ENCODE results near the gene DNASE2. TPM values are rescaled to one million over a fixed set of nuclear protein-coding genes. Genes with fewer than 3 reads are reported as not detected.

Gene DNASE2
- total RNA-seq, 1 experiment from 2014 or later: 35.7 TPM

DNA sequence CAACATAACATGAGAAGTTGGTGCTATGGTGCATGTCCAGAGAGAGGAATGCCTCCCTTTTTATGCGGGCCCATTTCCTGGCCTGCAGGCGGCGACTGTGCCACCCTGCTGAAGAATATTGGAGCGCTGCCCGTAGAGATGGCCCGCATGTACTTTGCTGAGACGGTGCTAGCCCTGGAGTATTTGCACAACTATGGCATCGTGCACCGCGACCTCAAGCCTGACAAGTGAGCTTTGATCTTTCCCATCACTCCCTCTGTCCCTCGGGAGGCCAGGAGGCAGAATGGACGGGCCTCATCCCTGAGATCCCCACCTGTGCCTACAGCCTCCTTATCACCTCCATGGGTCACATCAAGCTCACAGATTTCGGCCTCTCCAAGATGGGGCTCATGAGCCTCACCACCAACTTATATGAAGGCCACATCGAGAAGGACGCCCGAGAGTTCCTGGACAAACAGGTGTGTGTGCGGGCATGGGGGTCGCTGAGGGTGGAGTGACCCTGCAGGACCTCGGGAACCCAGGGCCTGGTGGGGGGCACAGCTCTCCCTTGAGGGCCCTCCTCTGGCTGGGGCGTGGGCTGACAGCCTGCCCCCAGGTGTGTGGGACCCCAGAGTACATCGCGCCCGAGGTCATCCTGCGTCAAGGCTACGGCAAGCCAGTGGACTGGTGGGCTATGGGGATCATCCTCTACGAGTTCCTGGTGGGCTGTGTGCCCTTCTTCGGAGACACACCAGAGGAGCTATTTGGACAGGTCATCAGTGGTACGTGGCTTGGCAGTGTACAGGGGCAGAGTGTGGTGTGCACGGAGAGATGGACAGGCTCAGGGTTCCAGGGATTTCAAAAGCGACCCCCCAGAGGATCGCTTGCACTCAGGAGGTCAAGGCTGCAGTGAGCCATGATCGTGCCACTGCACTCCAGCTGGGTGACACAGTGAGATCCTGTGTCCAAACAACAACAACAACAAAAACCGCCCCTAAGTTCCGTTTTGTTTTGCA, 16.2 kb downstream of the DNASE2 start (continued):
- TF ChIP-seq, protein P1, sequence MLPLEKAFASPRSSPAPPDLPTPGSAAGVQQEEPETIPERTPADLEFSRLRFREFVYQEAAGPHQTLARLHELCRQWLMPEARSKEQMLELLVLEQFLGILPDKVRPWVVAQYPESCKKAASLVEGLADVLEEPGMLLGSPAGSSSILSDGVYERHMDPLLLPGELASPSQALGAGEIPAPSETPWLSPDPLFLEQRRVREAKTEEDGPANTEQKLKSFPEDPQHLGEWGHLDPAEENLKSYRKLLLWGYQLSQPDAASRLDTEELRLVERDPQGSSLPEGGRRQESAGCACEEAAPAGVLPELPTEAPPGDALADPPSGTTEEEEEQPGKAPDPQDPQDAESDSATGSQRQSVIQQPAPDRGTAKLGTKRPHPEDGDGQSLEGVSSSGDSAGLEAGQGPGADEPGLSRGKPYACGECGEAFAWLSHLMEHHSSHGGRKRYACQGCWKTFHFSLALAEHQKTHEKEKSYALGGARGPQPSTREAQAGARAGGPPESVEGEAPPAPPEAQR (CRISPR knock-in tag; IDR thresholded peaks at IDR 0.05): no peak

DNA sequence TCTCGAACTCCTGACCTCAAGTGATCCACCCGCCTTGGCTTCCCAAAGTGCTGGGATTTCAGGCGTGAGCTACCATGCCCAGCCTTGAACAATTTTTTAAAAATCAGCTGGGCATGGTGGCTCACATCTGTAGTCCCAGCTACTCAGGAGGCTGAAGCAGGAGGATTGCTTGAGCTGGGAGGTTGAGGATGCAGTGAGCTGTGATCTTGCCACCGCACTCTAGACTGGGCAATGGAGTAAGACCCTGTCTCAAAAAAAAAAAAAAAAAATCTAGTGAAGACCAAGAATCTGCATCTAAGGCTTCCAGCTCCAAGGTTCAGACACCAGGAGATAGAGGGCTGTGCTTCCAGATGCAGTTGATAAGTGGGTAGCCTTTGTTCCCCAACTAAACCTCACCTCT, 17.1 kb downstream of the DNASE2 start:
- Mint-ChIP-seq H3K4me1 (peaks cover 28% of the 10 kb centered on the region), H3K27ac (no peak overlapping the region), H3K9me3 (no peaks in the 10 kb centered on the region), H3K27me3 (ENCODE audit: low read depth) (peaks cover 8% of the 10 kb centered on the region; the same call in 1 of the 2 replicates), H3K36me3 (peaks cover 10% of the 10 kb centered on the region), H3K4me3 (no peak overlapping the region)
- no peak for DNase-seq (ENCODE audit: low spot score)
- TF ChIP-seq KAT7 (CRISPR knock-in tag; IDR thresholded peaks at IDR 0.05; ENCODE audit: borderline replicate concordance) (no peak), NR1H2 (CRISPR knock-in tag; IDR thresholded peaks at IDR 0.05) (no peak), ZNF138 (CRISPR knock-in tag; conservative IDR thresholded peaks at IDR 0.05) (no peak), NFE2L1 (CRISPR knock-in tag; IDR thresholded peaks at IDR 0.05) (no peak), SMAD3 (CRISPR knock-in tag; IDR thresholded peaks at IDR 0.05; ENCODE audit: borderline replicate concordance) (no peak), CREM (CRISPR knock-in tag; IDR thresholded peaks at IDR 0.05) (no peak)
- TF ChIP-seq, protein P2, sequence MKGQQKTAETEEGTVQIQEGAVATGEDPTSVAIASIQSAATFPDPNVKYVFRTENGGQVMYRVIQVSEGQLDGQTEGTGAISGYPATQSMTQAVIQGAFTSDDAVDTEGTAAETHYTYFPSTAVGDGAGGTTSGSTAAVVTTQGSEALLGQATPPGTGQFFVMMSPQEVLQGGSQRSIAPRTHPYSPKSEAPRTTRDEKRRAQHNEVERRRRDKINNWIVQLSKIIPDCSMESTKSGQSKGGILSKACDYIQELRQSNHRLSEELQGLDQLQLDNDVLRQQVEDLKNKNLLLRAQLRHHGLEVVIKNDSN (CRISPR knock-in tag; IDR thresholded peaks at IDR 0.05): no peak
- TF ChIP-seq, protein P3, sequence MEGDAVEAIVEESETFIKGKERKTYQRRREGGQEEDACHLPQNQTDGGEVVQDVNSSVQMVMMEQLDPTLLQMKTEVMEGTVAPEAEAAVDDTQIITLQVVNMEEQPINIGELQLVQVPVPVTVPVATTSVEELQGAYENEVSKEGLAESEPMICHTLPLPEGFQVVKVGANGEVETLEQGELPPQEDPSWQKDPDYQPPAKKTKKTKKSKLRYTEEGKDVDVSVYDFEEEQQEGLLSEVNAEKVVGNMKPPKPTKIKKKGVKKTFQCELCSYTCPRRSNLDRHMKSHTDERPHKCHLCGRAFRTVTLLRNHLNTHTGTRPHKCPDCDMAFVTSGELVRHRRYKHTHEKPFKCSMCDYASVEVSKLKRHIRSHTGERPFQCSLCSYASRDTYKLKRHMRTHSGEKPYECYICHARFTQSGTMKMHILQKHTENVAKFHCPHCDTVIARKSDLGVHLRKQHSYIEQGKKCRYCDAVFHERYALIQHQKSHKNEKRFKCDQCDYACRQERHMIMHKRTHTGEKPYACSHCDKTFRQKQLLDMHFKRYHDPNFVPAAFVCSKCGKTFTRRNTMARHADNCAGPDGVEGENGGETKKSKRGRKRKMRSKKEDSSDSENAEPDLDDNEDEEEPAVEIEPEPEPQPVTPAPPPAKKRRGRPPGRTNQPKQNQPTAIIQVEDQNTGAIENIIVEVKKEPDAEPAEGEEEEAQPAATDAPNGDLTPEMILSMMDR (IDR thresholded peaks at IDR 0.05): no peak
- TF ChIP-seq, protein P4, sequence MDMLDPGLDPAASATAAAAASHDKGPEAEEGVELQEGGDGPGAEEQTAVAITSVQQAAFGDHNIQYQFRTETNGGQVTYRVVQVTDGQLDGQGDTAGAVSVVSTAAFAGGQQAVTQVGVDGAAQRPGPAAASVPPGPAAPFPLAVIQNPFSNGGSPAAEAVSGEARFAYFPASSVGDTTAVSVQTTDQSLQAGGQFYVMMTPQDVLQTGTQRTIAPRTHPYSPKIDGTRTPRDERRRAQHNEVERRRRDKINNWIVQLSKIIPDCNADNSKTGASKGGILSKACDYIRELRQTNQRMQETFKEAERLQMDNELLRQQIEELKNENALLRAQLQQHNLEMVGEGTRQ (CRISPR knock-in tag; IDR thresholded peaks at IDR 0.05): no peak
- TF ChIP-seq, protein P5, sequence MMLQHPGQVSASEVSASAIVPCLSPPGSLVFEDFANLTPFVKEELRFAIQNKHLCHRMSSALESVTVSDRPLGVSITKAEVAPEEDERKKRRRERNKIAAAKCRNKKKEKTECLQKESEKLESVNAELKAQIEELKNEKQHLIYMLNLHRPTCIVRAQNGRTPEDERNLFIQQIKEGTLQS (CRISPR knock-in tag; conservative IDR thresholded peaks at IDR 0.05): no peak
- POLR2A ChIA-PET: no interaction called here
- ATAC-seq: no peak
- CTCF ChIA-PET: interaction anchor here (2.0 to 3.5 kb wide), 2 partner anchors 9 to 17 kb away, joined by 7 to 39 read pairs; no protein-coding TSS in a partner anchor

DNA sequence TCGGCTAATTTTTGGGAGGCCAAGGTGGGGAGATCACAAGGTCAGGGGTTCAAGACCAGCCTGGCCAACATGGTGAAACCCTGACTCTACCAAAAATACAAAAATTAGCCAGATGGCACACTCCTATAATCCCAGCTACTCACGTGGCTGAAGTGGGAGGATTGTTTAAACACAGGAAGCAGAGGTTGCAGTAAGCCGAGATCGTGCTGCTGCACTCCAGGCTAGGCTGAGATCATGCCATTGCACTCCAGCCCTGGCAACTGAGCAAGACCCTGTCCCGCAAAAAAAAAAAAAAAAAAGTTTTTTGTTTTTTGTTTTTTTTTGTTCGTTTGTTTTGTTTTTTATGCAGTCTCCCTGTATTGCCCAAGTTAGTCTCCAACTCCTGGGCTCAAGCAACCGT, 21.7 kb downstream of the DNASE2 start:
- peaks cover 9% of the 10 kb centered on the region for H3K9me3 Mint-ChIP-seq
- no peak overlapping the region for H3K27ac Mint-ChIP-seq
- H3K4me3 Mint-ChIP-seq: no peak overlapping the region
- no peak for DNase-seq (ENCODE audit: low spot score)
- ChIA-PET CTCF (interaction anchor here (3.0 kb wide), 1 partner anchor 12 kb away, joined by 11 read pairs; no protein-coding TSS in a partner anchor), POLR2A (no interaction called here)
- peaks cover 2% of the 10 kb centered on the region; the same call in 1 of the 2 replicates for H3K4me1 Mint-ChIP-seq
- H3K36me3 Mint-ChIP-seq: peaks cover 30% of the 10 kb centered on the region
- H3K27me3 Mint-ChIP-seq (ENCODE audit: low read depth): peaks cover 5% of the 10 kb centered on the region; the same call in 1 of the 2 replicates
- no peak for ATAC-seq
- TF ChIP-seq ESRRA (CRISPR knock-in tag; IDR thresholded peaks at IDR 0.05; ENCODE audit: borderline replicate concordance) (no peak), ELF4 (CRISPR knock-in tag; IDR thresholded peaks at IDR 0.05; ENCODE audit: low read depth) (no peak), TCF7 (CRISPR knock-in tag; IDR thresholded peaks at IDR 0.05; ENCODE audit: low read depth) (no peak), CBFB (CRISPR knock-in tag; IDR thresholded peaks at IDR 0.05; ENCODE audit: low read depth) (no peak)
- TF ChIP-seq, protein P6, sequence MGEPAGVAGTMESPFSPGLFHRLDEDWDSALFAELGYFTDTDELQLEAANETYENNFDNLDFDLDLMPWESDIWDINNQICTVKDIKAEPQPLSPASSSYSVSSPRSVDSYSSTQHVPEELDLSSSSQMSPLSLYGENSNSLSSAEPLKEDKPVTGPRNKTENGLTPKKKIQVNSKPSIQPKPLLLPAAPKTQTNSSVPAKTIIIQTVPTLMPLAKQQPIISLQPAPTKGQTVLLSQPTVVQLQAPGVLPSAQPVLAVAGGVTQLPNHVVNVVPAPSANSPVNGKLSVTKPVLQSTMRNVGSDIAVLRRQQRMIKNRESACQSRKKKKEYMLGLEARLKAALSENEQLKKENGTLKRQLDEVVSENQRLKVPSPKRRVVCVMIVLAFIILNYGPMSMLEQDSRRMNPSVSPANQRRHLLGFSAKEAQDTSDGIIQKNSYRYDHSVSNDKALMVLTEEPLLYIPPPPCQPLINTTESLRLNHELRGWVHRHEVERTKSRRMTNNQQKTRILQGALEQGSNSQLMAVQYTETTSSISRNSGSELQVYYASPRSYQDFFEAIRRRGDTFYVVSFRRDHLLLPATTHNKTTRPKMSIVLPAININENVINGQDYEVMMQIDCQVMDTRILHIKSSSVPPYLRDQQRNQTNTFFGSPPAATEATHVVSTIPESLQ (CRISPR knock-in tag; IDR thresholded peaks at IDR 0.05): no peak
- TF ChIP-seq, protein P7, sequence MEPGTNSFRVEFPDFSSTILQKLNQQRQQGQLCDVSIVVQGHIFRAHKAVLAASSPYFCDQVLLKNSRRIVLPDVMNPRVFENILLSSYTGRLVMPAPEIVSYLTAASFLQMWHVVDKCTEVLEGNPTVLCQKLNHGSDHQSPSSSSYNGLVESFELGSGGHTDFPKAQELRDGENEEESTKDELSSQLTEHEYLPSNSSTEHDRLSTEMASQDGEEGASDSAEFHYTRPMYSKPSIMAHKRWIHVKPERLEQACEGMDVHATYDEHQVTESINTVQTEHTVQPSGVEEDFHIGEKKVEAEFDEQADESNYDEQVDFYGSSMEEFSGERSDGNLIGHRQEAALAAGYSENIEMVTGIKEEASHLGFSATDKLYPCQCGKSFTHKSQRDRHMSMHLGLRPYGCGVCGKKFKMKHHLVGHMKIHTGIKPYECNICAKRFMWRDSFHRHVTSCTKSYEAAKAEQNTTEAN (CRISPR knock-in tag; IDR thresholded peaks at IDR 0.05): no peak
- TF ChIP-seq, protein P1 (CRISPR knock-in tag; IDR thresholded peaks at IDR 0.05): no peak
- TF ChIP-seq, protein P3 (IDR thresholded peaks at IDR 0.05): no peak
